ENCODE results near the gene FTHL17. TPM values are rescaled to one million over a fixed set of nuclear protein-coding genes. Genes with fewer than 3 reads are reported as not detected.

The FTHL17 gene
- polyA plus RNA-seq, 1 donor from 2014 or later = not detected

GRCh38 chrX:31099536-31100090 is 27.8 kb upstream of the FTHL17 start:
- H3K9me2 ChIP-seq (ENCODE audit: insufficient read depth, low read length) = no peaks in the 10 kb centered on the region
- no peak for TF ChIP-seq EZH2 (IDR thresholded peaks at IDR 0.05; ENCODE audit: borderline replicate concordance, insufficient read depth, low read length, poor library complexity, severe bottlenecking)
- no peak for TF ChIP-seq CTCF (IDR thresholded peaks at IDR 0.05; ENCODE audit: poor library complexity, severe bottlenecking)
- TF ChIP-seq REST (IDR thresholded peaks at IDR 0.05; ENCODE audit: borderline replicate concordance) = no peak

GRCh38 chrX:31098079-31098478 is 26.2 kb upstream of the FTHL17 start:
- H3K27ac ChIP-seq (ENCODE audit: low read length) = no peak overlapping the region
- H3K4me2 ChIP-seq (ENCODE audit: low read length) = no peak overlapping the region
- H2AFZ ChIP-seq (ENCODE audit: low read depth, low read length) = no peak overlapping the region
- TF ChIP-seq REST (IDR thresholded peaks at IDR 0.05; ENCODE audit: borderline replicate concordance) (no peak), MXI1 (conservative IDR thresholded peaks at IDR 0.05; ENCODE audit: poor library complexity, severe bottlenecking) (no peak), EP300 (conservative IDR thresholded peaks at IDR 0.05; ENCODE audit: poor library complexity, severe bottlenecking) (no peak), CTCF (IDR thresholded peaks at IDR 0.05; ENCODE audit: poor library complexity, severe bottlenecking) (no peak), POLR2AphosphoS5 (IDR thresholded peaks at IDR 0.05) (no peak), TAF1 (IDR thresholded peaks at IDR 0.05; ENCODE audit: low read depth) (no peak), EZH2 (IDR thresholded peaks at IDR 0.05; ENCODE audit: borderline replicate concordance, insufficient read depth, low read length, poor library complexity, severe bottlenecking) (no peak), SMC3 (conservative IDR thresholded peaks at IDR 0.05; ENCODE audit: poor library complexity) (no peak), RAD21 (conservative IDR thresholded peaks at IDR 0.05) (no peak)
- H3F3A ChIP-seq (ENCODE audit: insufficient read depth, low read length, poor library complexity, severe bottlenecking) = no peaks in the 10 kb centered on the region
- H3K27me3 ChIP-seq (ENCODE audit: insufficient read depth, low read depth, low read length) = no peaks in the 10 kb centered on the region
- no peaks in the 10 kb centered on the region for H4K20me1 ChIP-seq (ENCODE audit: insufficient read depth)
- no peak overlapping the region for H3K9ac ChIP-seq (ENCODE audit: low read length)
- H3K4me3 ChIP-seq (ENCODE audit: low read length) = no peak overlapping the region
- H3K36me3 ChIP-seq (ENCODE audit: insufficient read depth, low read length) = no peaks in the 10 kb centered on the region
- H3K79me2 ChIP-seq (replicated peaks; ENCODE audit: insufficient read depth, low read length) = no peaks in the 10 kb centered on the region
- H3K9me3 ChIP-seq (ENCODE audit: low read length) = no peaks in the 10 kb centered on the region
- no peaks in the 10 kb centered on the region for H3K9me2 ChIP-seq (ENCODE audit: insufficient read depth, low read length)

More at GRCh38 chrX:31099536-31100090, 27.8 kb upstream of the FTHL17 start:
- Histone ChIP-seq H3K9me3 (ENCODE audit: low read length) (no peaks in the 10 kb centered on the region), H3K4me3 (ENCODE audit: low read length) (no peak overlapping the region), H2AFZ (ENCODE audit: low read depth, low read length) (no peak overlapping the region), H3K79me2 (replicated peaks; ENCODE audit: insufficient read depth, low read length) (no peaks in the 10 kb centered on the region), H3K27me3 (ENCODE audit: insufficient read depth, low read depth, low read length) (no peaks in the 10 kb centered on the region), H4K20me1 (ENCODE audit: insufficient read depth) (no peaks in the 10 kb centered on the region), H3K9ac (ENCODE audit: low read length) (no peak overlapping the region), H3F3A (ENCODE audit: insufficient read depth, low read length, poor library complexity, severe bottlenecking) (no peaks in the 10 kb centered on the region), H3K27ac (ENCODE audit: low read length) (no peak overlapping the region), H3K4me2 (ENCODE audit: low read length) (no peak overlapping the region), H3K36me3 (ENCODE audit: insufficient read depth, low read length) (no peaks in the 10 kb centered on the region)

Measured in neural cell (in vitro differentiated cells).